Right lobe of liver (tissue), 6 donors: ENCODE results near the gene PIGS. TPM values are rescaled to one million over a fixed set of nuclear protein-coding genes. Genes with fewer than 3 reads are reported as not detected.

ENCODE experiments used
- ATAC-seq, 4 donors: fragments of 200-7000 bp; cut with Tn5 transposase; one replicate each; pipeline ENCODE4 v1.9.1; 2020; ENCODE audit warnings: mild to moderate bottlenecking in 4 of 4, moderate library complexity in 4 of 4
- DNase-seq, 3 donors: peaks; one replicate each; pipeline ENCODE4 v3.0.0-alpha.2; 2020
- H3K27ac ChIP-seq, 3 donors: fragments of 200-600 bp; one replicate each; pipeline ENCODE4 v1.8.0; 2022
- H3K27me3 ChIP-seq, 2 donors: fragments of 200-600 bp; one replicate each; pipeline ENCODE4 v1.8.0; 2022
- H3K36me3 ChIP-seq, 4 donors: fragments of 200-600 bp; sonication (generic) in 1 of 4; one replicate each; pipeline versions ENCODE4 v1.5.1 to v1.8.0; 2017 to 2022; ENCODE audit warnings: control low read depth in 1 of 4
- H3K4me1 ChIP-seq, 4 donors: fragments of 200-600 bp; sonication (generic) in 1 of 4; one replicate each; pipeline versions ENCODE4 v1.5.1 to v1.8.0; 2017 to 2022; ENCODE audit warnings: control low read depth in 1 of 4
- H3K4me3 ChIP-seq, 3 donors: fragments of 200-600 bp; one replicate each; pipeline ENCODE4 v1.8.0; 2022
- H3K9me3 ChIP-seq, 4 donors: fragments of 200-600 bp; sonication (generic) in 1 of 4; one replicate each; pipeline versions ENCODE4 v1.5.1 to v1.8.0; 2017 to 2022; ENCODE audit warnings: control low read depth in 1 of 4
- CTCF ChIP-seq, 4 donors: fragments of 200-600 bp in 3 of 4; fragments of 450-650 bp in 1 of 4; IDR thresholded peaks; one replicate each; pipeline versions ENCODE4 v1.5.1 to v1.8.0; 2016 to 2022; ENCODE audit warnings: antibody characterized with exemption in 4 of 4, mild to moderate bottlenecking in 2 of 4
- POLR2A ChIP-seq: fragments of 450-650 bp; IDR thresholded peaks from one replicate; pipeline ENCODE4 v1.6.1; 2017; ENCODE audit warnings: antibody characterized with exemption, mild to moderate bottlenecking
- WGBS: methylation state at CpG from one replicate; pipeline ENCODE4 v1.1.6; 2018; ENCODE audit warnings: low coverage, low lambda C conversion rate; ENCODE audit not compliant: insufficient coverage; ENCODE audit errors: missing lambda C conversion rate; 5-methylcytosine and 5-hydroxymethylcytosine counted together
- intact Hi-C, 2 donors: fragments of 100-400 bp; cut with DNase I; formaldehyde crosslinking; loops; one replicate each; pipeline versions ENCODE4 v1.11.2 to v1.14.1; 2022
- total RNA-seq, 6 experiments: library from RNA; depleted of rRNA in 2 of 6; stranded (reverse); fragments of >200 nt in 2 of 6; fragmentation: NEBNext Ultra II Directional in 3 of 6; extraction: Animal tissue kit (Norgen Biotek cat#: 25700) in 3 of 6; gene quantifications; one replicate each; pipeline versions ENCODE4 v1.1.0 to v1.2.4, GENCODE V29; 2016 to 2023
- donor health status: DM: no; HTN: yes; CAD: no.
- donor health status: DM: no; HTN: no; CAD: no.
- donor health status: DM: no; HTN: no; CAD: no.
- donor health status: DM: no; HTN: yes; CAD: no.
- donor health status: DM: no; HTN: yes; CAD: no.

The PIGS gene
- total RNA-seq, 6 experiments from 2014 or later: 7.2 to 13.8 (median 11.0) TPM

GRCh38 chr17:28507567-28508203 lies 63.6 kb downstream of the PIGS start:
- Histone ChIP-seq H3K27ac (no peak overlapping the region), H3K9me3 (no peaks in the 10 kb centered on the region), H3K4me3 (no peak overlapping the region), H3K36me3 (no peaks in the 10 kb centered on the region), H3K27me3 (no peaks in the 10 kb centered on the region), H3K4me1 (no peaks in the 10 kb centered on the region)
- WGBS: 45% methylated on average over 9 of the region's 24 CpGs
- no peak for ATAC-seq
- no peak for TF ChIP-seq CTCF (IDR thresholded peaks at IDR 0.05)
- TF ChIP-seq POLR2A: no peak
- DNase-seq: no peak
- intact Hi-C loops: no loop called here

GRCh38 chr17:28506763-28507487 lies 64.4 kb downstream of the PIGS start:
- Histone ChIP-seq H3K4me3 (no peak overlapping the region), H3K9me3 (no peaks in the 10 kb centered on the region), H3K27me3 (no peaks in the 10 kb centered on the region), H3K4me1 (no peaks in the 10 kb centered on the region), H3K27ac (no peak overlapping the region), H3K36me3 (no peaks in the 10 kb centered on the region)
- no peak for ATAC-seq
- no CpG with 5 or more reads among the region's 14 CpGs for WGBS
- intact Hi-C loops: no loop called here
- no peak for DNase-seq
- TF ChIP-seq POLR2A: no peak
- TF ChIP-seq CTCF (IDR thresholded peaks at IDR 0.05): no peak

GRCh38 chr17:28505986-28506665 lies 65.2 kb downstream of the PIGS start, which contains the start of gene FOXN1:
FOXN1 (plus strand) TSS chr17:28506348; CDS start chr17:28523970, 17,622 bp downstream.
- Histone ChIP-seq H3K9me3 (no peaks in the 10 kb centered on the region), H3K27me3 (no peaks in the 10 kb centered on the region), H3K36me3 (no peaks in the 10 kb centered on the region), H3K27ac (no peak within 1 kb of the TSS), H3K4me3 (no peak within 1 kb of the TSS), H3K4me1 (no peaks in the 10 kb centered on the region)
- no peak for ATAC-seq
- WGBS: 64% methylated on average over 3 of the region's 28 CpGs
- TF ChIP-seq POLR2A (no peak), CTCF (IDR thresholded peaks at IDR 0.05) (no peak)
- DNase-seq: no peak
- intact Hi-C loops: no loop called here

GRCh38 chr17:28503420-28503819 lies 67.9 kb downstream of the PIGS start:
- DNase-seq: no peak
- 69% methylated on average over 3 of the region's 3 CpGs for WGBS
- Histone ChIP-seq H3K9me3 (no peaks in the 10 kb centered on the region), H3K36me3 (no peaks in the 10 kb centered on the region), H3K27me3 (no peaks in the 10 kb centered on the region), H3K4me3 (no peak overlapping the region), H3K27ac (no peak overlapping the region), H3K4me1 (no peaks in the 10 kb centered on the region)
- no peak for TF ChIP-seq CTCF (IDR thresholded peaks at IDR 0.05)
- no peak for TF ChIP-seq POLR2A
- intact Hi-C loops: no loop called here
- no peak for ATAC-seq

Other genes starting within 250 kb of the PIGS start
- 10 to 100 TPM; 20.6 to 29.6 (median 26.1) TPM for gene IFT20, start 236.1 kb downstream of the PIGS start, total RNA-seq
- gene TNFAIP1, start 235.8 kb downstream of the PIGS start, total RNA-seq: 10 to 100 TPM; 32.3 to 87.6 (median 38.2) TPM
- 100 to 1,000 TPM in 5 of 6 experiments, 10 to 100 TPM in 1; 92.5 to 156 (median 130) TPM for gene POLDIP2, start 214.0 kb downstream of the PIGS start, total RNA-seq
- gene SEBOX, start 206.3 kb downstream of the PIGS start, total RNA-seq: not detected
- gene VTN, start 201.2 kb downstream of the PIGS start, total RNA-seq: 1,000 to 10,000 TPM; 2,747 to 3,771 (median 3,031) TPM
- 1 to 10 TPM; 2.8 to 5.1 (median 3.9) TPM for gene SARM1, start 199.8 kb downstream of the PIGS start, total RNA-seq
- gene SLC46A1, start 165.3 kb downstream of the PIGS start, total RNA-seq: 10 to 100 TPM; 22.1 to 44.6 (median 32.1) TPM
- gene SLC13A2, start 97.9 kb downstream of the PIGS start, total RNA-seq: under 1 TPM; 0.09 to 0.49 (median 0.24) TPM
- gene FOXN1, start 65.2 kb downstream of the PIGS start, total RNA-seq: not detected
- 10 to 100 TPM; 11.5 to 37.8 (median 13.1) TPM for gene UNC119, start 18.9 kb downstream of the PIGS start, total RNA-seq
- 10 to 100 TPM; 36.0 to 76.6 (median 48.9) TPM for gene ALDOC, start 5.4 kb upstream of the PIGS start, total RNA-seq
- 10 to 100 TPM in 4 of 6 experiments, 1 to 10 TPM in 2; 8.4 to 14.1 (median 11.3) TPM for gene SPAG5, start 27.5 kb upstream of the PIGS start, total RNA-seq
- 1 to 10 TPM; 1.5 to 7.3 (median 4.2) TPM for gene RSKR, start 42.7 kb upstream of the PIGS start, total RNA-seq
- gene BLTP2, start 73.6 kb upstream of the PIGS start, total RNA-seq: 10 to 100 TPM; 33.2 to 90.3 (median 47.1) TPM
- 10 to 100 TPM; 24.6 to 31.8 (median 26.4) TPM for gene SDF2, start 90.4 kb upstream of the PIGS start, total RNA-seq
- 10 to 100 TPM; 28.8 to 38.0 (median 34.0) TPM for gene SUPT6H, start 90.7 kb upstream of the PIGS start, total RNA-seq
- gene PROCA1, start 140.4 kb upstream of the PIGS start, total RNA-seq: under 1 TPM in 5 of 6 experiments, not detected in 1; 0.18 to 0.97 (median 0.54) TPM
- 10 to 100 TPM in 1 of 6 experiments, 1 to 10 TPM in 5; 2.5 to 12.5 (median 4.7) TPM for gene RAB34, start 146.3 kb upstream of the PIGS start, total RNA-seq
- 100 to 1,000 TPM; 212 to 464 (median 362) TPM for gene RPL23A, start 148.5 kb upstream of the PIGS start, total RNA-seq
- gene TLCD1, start 154.7 kb upstream of the PIGS start, total RNA-seq: 10 to 100 TPM in 1 of 6 experiments, 1 to 10 TPM in 5; 2.9 to 11.0 (median 7.0) TPM
- 1 to 10 TPM; 1.6 to 5.4 (median 3.2) TPM for gene NEK8, start 157.3 kb upstream of the PIGS start, total RNA-seq
- 10 to 100 TPM; 26.4 to 55.2 (median 42.3) TPM for gene TRAF4, start 172.5 kb upstream of the PIGS start, total RNA-seq